GM03348 (cell line): ENCODE data around the gene MTG2.

Experiments used
- DNase-seq: peaks from one replicate; pipeline ENCODE4 v3.0.0; 2012; ENCODE audit warnings: low spot score

Gene MTG2

GRCh38 chr20:62182469-62183425 lies at the start of gene MTG2:
MTG2 (plus strand) TSS chr20:62183028; CDS start chr20:62193421, 10,393 bp downstream.
- DNase-seq = peak; percentile 99

GRCh38 chr20:62133051-62133845 lies 49.6 kb upstream of the MTG2 start:
- DNase-seq = no peak

- DNase-seq = no peak
Observed at GRCh38 chr20:62133864-62134263, 49.0 kb upstream of the MTG2 start.

- no peak for DNase-seq
Observed at GRCh38 chr20:62134735-62135231, 48.0 kb upstream of the MTG2 start.

GRCh38 chr20:62135573-62136266 lies 47.1 kb upstream of the MTG2 start:
- DNase-seq = no peak

- peak; percentile 70 for DNase-seq
Observed at GRCh38 chr20:62136283-62137091, 46.3 kb upstream of the MTG2 start.

- no peak for DNase-seq
Observed at GRCh38 chr20:62137092-62137384, 45.8 kb upstream of the MTG2 start.

GRCh38 chr20:62137478-62138203 lies 45.2 kb upstream of the MTG2 start:
- DNase-seq = no peak

- no peak for DNase-seq
Observed at GRCh38 chr20:62138204-62138543, 44.7 kb upstream of the MTG2 start.

- no peak for DNase-seq
Observed at GRCh38 chr20:62138912-62139311, 43.9 kb upstream of the MTG2 start.

- DNase-seq = no peak
Observed at GRCh38 chr20:62139636-62140035, 43.2 kb upstream of the MTG2 start.

- no peak for DNase-seq
Observed at GRCh38 chr20:62141043-62141396, 41.8 kb upstream of the MTG2 start.

GRCh38 chr20:62141397-62142251 lies 41.2 kb upstream of the MTG2 start:
- DNase-seq = peak; percentile 31

GRCh38 chr20:62142252-62143080 lies 40.4 kb upstream of the MTG2 start:
- DNase-seq = peak; percentile 51

GRCh38 chr20:62143081-62143956 lies 39.5 kb upstream of the MTG2 start, which contains the start of the genes PSMA7 and SS18L1:
PSMA7 (minus strand) TSS chr20:62143394; CDS start chr20:62143303, 91 bp downstream.
SS18L1 (plus strand) TSS chr20:62143769; CDS start chr20:62143821, 52 bp downstream.
- peak; percentile 96 for DNase-seq

GRCh38 chr20:62143957-62144825 lies 38.6 kb upstream of the MTG2 start:
- peak; percentile 89 for DNase-seq

- no peak for DNase-seq
Observed at GRCh38 chr20:62145688-62146018, 37.2 kb upstream of the MTG2 start.
